HG02885 (cell line): ENCODE measurements around the gene FOXL1.

Experiments used
- ATAC-seq: cut with Tn5 transposase; IDR thresholded peaks from one replicate; pipeline ENCODE4 v1.9.1; 2021; ENCODE audit warnings: mild to moderate bottlenecking; ENCODE audit not compliant: unreplicated experiment, poor library complexity

The FOXL1 gene

GRCh38 chr16:86625821-86626220, 47.5 kb downstream of the FOXL1 start:
- ATAC-seq = no peak

GRCh38 chr16:86626284-86626683, 47.9 kb downstream of the FOXL1 start:
- no peak for ATAC-seq

- no peak for ATAC-seq
Observed at GRCh38 chr16:86626966-86627365, 48.6 kb downstream of the FOXL1 start.

GRCh38 chr16:86628614-86629013, 50.3 kb downstream of the FOXL1 start:
- no peak for ATAC-seq

GRCh38 chr16:86630471-86630870, 52.1 kb downstream of the FOXL1 start:
- ATAC-seq = no peak

- ATAC-seq = no peak
Observed at GRCh38 chr16:86631444-86631843, 53.1 kb downstream of the FOXL1 start.
